Activated CD4-positive, CD25-positive, alpha-beta regulatory T cell treated with anti-CD3 and anti-CD28 coated beads, Interleukin-2, amount 50 U/mL, for 16 hours (primary cell): ENCODE measurements around the gene NGF.

Source experiments
- DNase-seq: peaks from one replicate; pipeline ENCODE4 v3.0.0-alpha.2; 2020; ENCODE audit warnings: low read depth, low spot score

Gene NGF

GRCh38 chr1:115336741-115337140 lies 1.3 kb downstream of the NGF start:
- DNase-seq, result no peak

DNA sequence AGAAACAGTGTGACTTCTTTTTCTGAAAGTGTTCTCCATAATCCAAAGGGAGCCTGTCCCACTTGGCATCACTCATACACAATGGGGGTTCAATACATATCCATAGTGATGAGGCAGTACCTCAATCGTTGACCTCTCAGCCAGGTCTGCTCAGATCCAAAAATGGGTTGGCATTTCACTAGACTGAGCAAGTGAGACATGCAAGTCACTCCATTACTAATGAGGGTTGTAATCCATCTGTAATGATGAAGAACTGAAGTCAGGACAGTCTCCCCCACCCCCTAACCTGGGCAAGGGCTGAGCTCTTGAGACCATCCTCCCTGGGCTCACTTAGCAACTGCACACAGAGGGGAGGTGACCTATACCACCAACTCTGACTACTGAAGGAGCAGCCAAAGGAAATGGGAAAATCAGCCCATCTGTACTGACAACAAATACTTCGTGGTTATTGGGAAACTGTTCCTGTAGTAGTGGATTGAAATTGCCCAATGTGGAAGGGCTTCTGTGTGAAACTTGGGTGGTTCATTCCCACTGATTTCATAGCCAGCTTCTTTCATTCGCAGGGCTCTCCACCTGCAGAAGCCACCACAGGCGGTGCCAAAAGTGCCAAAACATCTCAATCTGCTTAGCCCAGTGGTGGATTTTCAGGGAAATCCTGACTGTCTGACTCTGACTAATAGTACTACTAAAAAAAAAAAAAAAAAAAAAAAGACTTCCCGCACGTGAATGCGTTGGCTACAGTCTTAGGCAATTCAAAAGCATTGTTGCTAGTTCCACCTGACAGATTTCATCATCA lies 5.0 kb downstream of the NGF start:
- no peak for DNase-seq

GRCh38 chr1:115331558-115332331 lies 6.3 kb downstream of the NGF start:
- no peak for DNase-seq

- no peak for DNase-seq
These were observed 7.5 kb downstream of the NGF start for GRCh38 chr1:115330480-115331013.

- no peak for DNase-seq
These were observed 8.1 kb downstream of the NGF start for GRCh38 chr1:115329965-115330364.

GRCh38 chr1:115327270-115327669 lies 10.8 kb downstream of the NGF start:
- DNase-seq, result no peak

DNA sequence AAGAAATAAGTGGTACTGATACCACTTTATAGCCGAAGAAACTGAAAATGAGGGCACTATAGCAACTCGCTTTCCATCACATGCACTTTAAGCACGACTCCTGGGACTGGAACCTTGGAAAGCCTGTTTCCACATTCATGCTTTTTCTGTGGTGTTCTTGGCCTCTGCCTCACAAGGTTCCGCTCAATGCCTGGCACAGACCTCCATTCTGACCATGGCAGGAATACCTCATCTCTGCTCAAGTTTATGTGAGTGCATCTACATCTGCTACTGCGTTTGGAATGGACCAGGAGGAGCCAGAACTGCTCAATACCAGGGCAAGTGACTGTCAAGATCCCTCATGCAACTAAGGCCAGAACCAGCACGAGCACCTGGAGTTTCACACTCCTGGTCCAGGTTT lies 11.6 kb downstream of the NGF start:
- no peak for DNase-seq

DNA sequence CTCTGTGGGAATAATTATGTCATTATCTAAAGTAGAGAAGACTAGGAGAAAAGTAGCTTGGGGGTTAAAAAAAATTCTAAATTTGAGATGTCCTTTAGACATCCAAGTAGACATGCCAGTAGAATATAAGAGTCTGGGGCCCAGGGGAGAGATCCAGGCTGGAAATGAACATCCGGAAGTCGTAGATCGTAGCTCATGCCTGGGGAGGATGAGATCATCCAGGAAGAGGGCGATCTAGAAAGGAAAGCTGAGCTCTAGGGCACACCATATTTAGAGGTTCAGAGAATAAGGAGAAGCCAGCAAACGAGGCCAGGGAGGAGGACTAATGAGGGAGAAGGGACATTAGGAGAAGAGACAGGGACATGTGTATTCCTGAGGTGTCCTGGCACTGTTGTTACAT lies 12.2 kb downstream of the NGF start:
- no peak for DNase-seq

GRCh38 chr1:115324649-115325420 lies 13.2 kb downstream of the NGF start:
- no peak for DNase-seq

GRCh38 chr1:115323366-115324004 lies 14.6 kb downstream of the NGF start:
- DNase-seq, result no peak

GRCh38 chr1:115322631-115323030 lies 15.4 kb downstream of the NGF start:
- no peak for DNase-seq

DNA sequence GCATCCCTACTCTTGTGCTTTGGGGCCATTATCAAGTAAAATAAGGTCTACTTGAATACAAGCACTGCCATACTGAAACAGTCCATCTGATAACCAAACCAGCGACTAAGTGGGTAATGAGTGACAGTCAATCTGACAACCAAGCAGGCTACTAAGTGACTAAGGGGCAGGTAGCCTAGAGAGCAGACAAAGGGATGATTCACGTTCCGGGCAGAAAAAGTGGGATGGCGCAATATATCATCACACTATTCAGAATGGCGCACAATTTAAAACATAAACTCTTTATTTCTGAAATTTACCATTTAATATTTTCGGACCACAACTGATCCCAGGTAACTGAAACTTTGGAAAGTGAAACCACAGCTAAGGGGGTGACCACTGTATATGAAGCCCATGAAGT lies 17.7 kb downstream of the NGF start:
- no peak for DNase-seq

DNA sequence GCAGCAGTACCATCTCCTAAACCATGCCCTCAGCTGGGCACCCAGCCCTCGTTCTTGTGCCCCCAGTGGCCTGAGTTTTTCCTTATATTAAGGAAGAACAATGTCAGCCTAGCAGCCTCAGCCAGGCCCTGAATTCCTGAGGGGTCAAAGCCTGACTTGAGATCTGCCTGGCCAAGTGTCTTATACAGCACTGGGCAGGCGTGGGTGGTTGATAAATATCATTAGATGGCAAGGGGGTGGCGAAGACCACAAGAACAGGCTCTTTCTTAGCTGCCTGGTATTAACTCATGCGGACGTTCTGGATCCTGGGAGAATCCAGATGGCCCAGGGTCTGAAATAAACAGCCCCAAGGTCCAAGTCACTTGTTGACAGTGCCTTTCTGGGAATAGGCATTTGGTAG lies 18.3 kb downstream of the NGF start:
- no peak for DNase-seq

DNA sequence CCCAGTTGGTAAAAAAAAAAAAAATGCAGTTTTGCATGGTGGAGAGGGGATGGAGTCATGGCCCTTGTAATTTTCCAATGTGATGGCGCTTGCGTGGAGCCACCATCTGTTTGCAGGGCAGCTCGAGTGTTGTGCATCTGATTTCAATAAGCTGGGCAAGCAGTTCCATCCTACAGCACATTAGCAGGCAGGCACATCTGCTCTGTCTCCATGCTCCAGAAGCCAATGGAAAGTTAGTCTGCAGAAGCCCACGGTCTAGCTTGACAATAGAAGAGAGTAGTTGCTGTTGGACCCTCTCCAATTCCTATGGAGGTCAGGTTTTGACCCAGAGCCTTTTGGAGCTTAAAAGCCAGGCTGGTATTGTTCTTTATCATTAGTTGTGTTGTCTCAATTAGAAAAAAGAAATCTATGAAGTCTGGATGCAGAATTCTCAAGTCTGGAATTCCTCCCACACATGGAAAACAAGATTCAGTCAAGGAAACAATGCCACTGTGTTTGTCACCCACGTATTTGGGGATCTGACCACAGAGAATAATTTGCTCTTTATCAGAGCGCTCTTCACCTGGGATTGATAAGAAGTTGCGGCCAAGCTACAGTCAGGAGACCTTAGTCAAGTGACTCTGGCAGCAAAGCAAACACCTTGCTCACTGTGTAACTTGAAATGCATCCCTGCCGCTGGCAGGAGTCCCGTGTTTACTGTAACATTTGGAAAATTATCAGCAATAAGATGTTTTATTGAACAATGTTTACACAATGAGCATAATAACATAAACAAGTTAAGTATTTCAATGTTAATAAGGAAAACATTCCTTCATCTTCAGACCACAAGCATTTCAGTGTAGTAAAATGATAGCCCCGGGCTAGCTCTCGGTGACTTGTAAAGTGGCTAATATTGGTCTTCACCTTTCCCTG lies 20.7 kb downstream of the NGF start:
- DNase-seq, result no peak

- DNase-seq, result no peak
These were observed 23.3 kb downstream of the NGF start for GRCh38 chr1:115314765-115315164.

DNA sequence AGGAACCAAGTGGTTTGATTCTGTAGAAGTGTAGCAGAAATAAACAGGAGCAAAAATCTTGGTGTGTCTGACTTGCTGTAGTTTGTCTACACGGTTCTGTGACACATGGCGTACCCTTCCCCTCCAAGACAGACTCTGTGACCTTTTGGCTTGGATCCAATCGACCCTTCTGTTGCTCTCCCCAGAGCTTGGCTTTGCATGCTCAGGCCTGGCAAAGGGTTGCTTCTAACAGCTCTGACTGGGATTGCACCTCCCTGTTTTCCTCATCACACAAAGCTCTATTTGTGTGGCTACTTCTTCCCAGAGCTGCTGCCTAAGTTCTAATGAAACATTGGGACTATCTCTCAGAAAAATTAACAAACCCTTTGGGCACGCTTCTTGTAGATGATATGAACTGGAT lies 24.0 kb downstream of the NGF start:
- no peak for DNase-seq

- no peak for DNase-seq
These were observed 24.9 kb downstream of the NGF start for GRCh38 chr1:115313182-115313581.

DNA sequence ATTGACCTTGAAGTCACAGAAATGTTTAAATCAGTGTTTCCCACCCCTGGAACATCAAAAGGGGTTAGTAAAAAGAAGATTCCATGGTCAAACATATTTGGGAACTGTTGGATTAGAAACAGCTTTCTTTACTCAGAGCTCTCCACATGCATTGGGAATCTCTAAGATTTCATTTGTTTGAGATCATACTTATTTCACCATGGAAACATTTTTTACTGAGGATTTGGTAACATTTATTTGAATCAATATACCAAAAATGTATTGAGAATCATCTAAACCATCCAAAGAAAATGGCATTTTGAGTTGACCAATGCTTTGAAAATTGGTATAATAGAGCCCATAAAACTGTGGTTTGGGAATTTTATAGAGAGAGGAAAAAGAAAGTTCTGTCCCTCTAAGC lies 25.3 kb downstream of the NGF start:
- no peak for DNase-seq

DNA sequence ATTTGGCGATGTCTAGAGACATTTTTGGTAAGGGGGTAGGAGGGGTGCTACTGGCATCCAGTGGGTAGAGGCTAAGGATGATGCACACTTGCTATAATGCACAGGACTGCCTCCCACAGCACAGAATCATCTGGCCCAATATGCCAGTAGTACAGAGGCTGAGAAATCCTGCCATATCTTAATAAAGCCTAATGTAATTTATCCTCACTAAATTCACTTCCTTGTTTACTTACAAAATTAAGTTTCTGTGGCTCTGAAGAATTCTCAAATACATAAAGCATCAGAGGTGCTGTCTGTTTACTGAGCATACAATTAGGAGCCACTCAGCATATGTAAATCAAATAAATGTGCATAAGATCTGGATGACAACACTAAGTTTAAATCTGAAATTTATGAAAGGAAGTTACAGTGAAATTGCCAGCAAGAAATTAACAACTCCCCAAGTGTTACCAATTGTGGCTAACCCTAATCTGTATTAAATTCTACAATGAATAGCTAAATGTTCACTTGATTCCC lies 26.5 kb downstream of the NGF start:
- no peak for DNase-seq
